Dedifferentiated amniotic fluid mesenchymal stem cell (primary cell): ENCODE measurements around the gene CAV1.
A peak's percentile ranks its signal among the peaks of the same experiment; 100 is the strongest.
"Not testable (repeated sequence)": the region's sequence is repeated elsewhere in the genome, so short reads cannot be mapped to it uniquely, and the experiment has no call there.

Experiments used
- DNase-seq: peaks from one replicate; pipeline ENCODE4 v3.0.0-alpha.2; 2016; ENCODE audit errors: extremely low spot score

CAV1 gene

GRCh38 chr7:116524609-116525297 is at the start of gene CAV1:
Gene CAV1, plus strand, starts transcription at chr7:116525036. Its CDS starts 27 bp downstream, at chr7:116525063.
- peak; percentile 91 for DNase-seq

- DNase-seq = no peak
These were observed 47.2 kb upstream of the CAV1 start for GRCh38 chr7:116477625-116478024.

GRCh38 chr7:116478834-116479233 is 46.0 kb upstream of the CAV1 start:
- no peak for DNase-seq

GRCh38 chr7:116483271-116483942 is 41.4 kb upstream of the CAV1 start:
- no peak for DNase-seq

- DNase-seq = not testable (repeated sequence)
These were observed 40.4 kb upstream of the CAV1 start for GRCh38 chr7:116484389-116484788.

GRCh38 chr7:116487907-116488521 is 36.8 kb upstream of the CAV1 start:
- DNase-seq = no peak

- no peak for DNase-seq
These were observed 34.5 kb upstream of the CAV1 start for GRCh38 chr7:116490351-116490750.

GRCh38 chr7:116491887-116492653 is 32.8 kb upstream of the CAV1 start:
- no peak for DNase-seq

- no peak for DNase-seq
These were observed 32.2 kb upstream of the CAV1 start for GRCh38 chr7:116492654-116493109.

GRCh38 chr7:116493449-116493848 is 31.4 kb upstream of the CAV1 start:
- no peak for DNase-seq

- no peak for DNase-seq
These were observed 30.4 kb upstream of the CAV1 start for GRCh38 chr7:116494472-116494871.

GRCh38 chr7:116495736-116496135 is 29.1 kb upstream of the CAV1 start:
- DNase-seq = no peak

GRCh38 chr7:116496653-116497052 is 28.2 kb upstream of the CAV1 start:
- no peak for DNase-seq

- DNase-seq = no peak
These were observed 27.1 kb upstream of the CAV1 start for GRCh38 chr7:116497708-116498107.

- no peak for DNase-seq
These were observed 25.4 kb upstream of the CAV1 start, which contains the start of gene CAV2 for GRCh38 chr7:116499168-116500077. Gene CAV2, plus strand, starts transcription at chr7:116499738. Its CDS starts 44 bp downstream, at chr7:116499782.

- no peak for DNase-seq
These were observed 24.6 kb upstream of the CAV1 start for GRCh38 chr7:116500078-116500853.

- no peak for DNase-seq
These were observed 23.2 kb upstream of the CAV1 start for GRCh38 chr7:116501425-116502167.

- no peak for DNase-seq
These were observed 22.4 kb upstream of the CAV1 start for GRCh38 chr7:116502201-116503096.
